WTC11 (cell line): Measurements from ENCODE around the gene CCNJL. TPM values are rescaled to one million over a fixed set of nuclear protein-coding genes. Genes with fewer than 3 reads are reported as not detected.

Experiments
- ATAC-seq: fragments of 200-7000 bp; cut with Tn5 transposase; 2 replicates; pipeline ENCODE4 v1.10.0; 2021; ENCODE audit warnings: mild to moderate bottlenecking, moderate library complexity
- CTCF ChIA-PET: fragments of 300-600 bp; sonication (Branson Sonifier 250); formaldehyde crosslinking; loops from one replicate; lab custom pipeline; 2021; ENCODE audit warnings: antibody characterized with exemption; lab: Charles Lee
- POLR2A ChIA-PET: fragments of 350-600 bp; sonication (Branson Sonifier 250); formaldehyde crosslinking; loops from one replicate; lab custom pipeline; 2021; ENCODE audit warnings: antibody characterized with exemption; lab: Charles Lee
- DNase-seq: peaks from one replicate; pipeline ENCODE4 v3.0.0; 2021; ENCODE audit warnings: low spot score
- H3K27ac Mint-ChIP-seq: 2 replicates; pipeline ENCODE4 v1.8.0; 2021; ENCODE audit warnings: mixed read lengths
- H3K27me3 Mint-ChIP-seq: 2 replicates; pipeline ENCODE4 v1.8.0; 2021; ENCODE audit warnings: low read depth, mild to moderate bottlenecking, moderate library complexity, mixed read lengths
- H3K36me3 Mint-ChIP-seq: 2 replicates; pipeline ENCODE4 v1.8.0; 2021; ENCODE audit warnings: mixed read lengths
- H3K4me1 Mint-ChIP-seq: 2 replicates; pipeline ENCODE4 v1.8.0; 2022; ENCODE audit warnings: mixed read lengths
- H3K4me3 Mint-ChIP-seq: 2 replicates; pipeline ENCODE4 v1.8.0; 2021; ENCODE audit warnings: mild to moderate bottlenecking, moderate library complexity, mixed read lengths
- H3K9me3 Mint-ChIP-seq: 2 replicates; pipeline ENCODE4 v1.8.0; 2021; ENCODE audit warnings: mixed read lengths
- ATF1 ChIP-seq: sonication (generic); formaldehyde crosslinking; IDR thresholded peaks from 2 replicates; pipeline ENCODE4 v1.8.1; 2023; ENCODE audit warnings: mild to moderate bottlenecking, moderate library complexity, missing genetic modification reagents
- ETV6 ChIP-seq: sonication (generic); formaldehyde crosslinking; IDR thresholded peaks from 2 replicates; pipeline ENCODE4 v1.8.1; 2022; ENCODE audit warnings: mild to moderate bottlenecking, missing genetic modification reagents
- FOXJ3 ChIP-seq: sonication (generic); formaldehyde crosslinking; IDR thresholded peaks from 2 replicates; pipeline ENCODE4 v1.9.0; 2021; ENCODE audit warnings: missing genetic modification reagents, mild to moderate bottlenecking, borderline replicate concordance
- GABPB1 ChIP-seq: sonication (generic); formaldehyde crosslinking; IDR thresholded peaks from 2 replicates; pipeline ENCODE4 v1.8.1; 2023; ENCODE audit warnings: mild to moderate bottlenecking, missing genetic modification reagents
- GRHL2 ChIP-seq: fragments of 250-450 bp; sonication (Bioruptor Pico); IDR thresholded peaks from 2 replicates; pipeline ENCODE4 v1.8.0; 2022; ENCODE audit warnings: mild to moderate bottlenecking, moderate library complexity; ENCODE audit not compliant: insufficient replicate concordance, severe bottlenecking
- IRF2 ChIP-seq: sonication (generic); formaldehyde crosslinking; IDR thresholded peaks from 2 replicates; pipeline ENCODE4 v1.8.0; 2022; ENCODE audit warnings: low read depth, missing genetic modification reagents, borderline replicate concordance
- MXD4 ChIP-seq: fragments of 250-450 bp; sonication (Bioruptor Pico); IDR thresholded peaks from 2 replicates; pipeline ENCODE4 v1.8.0; 2021; ENCODE audit warnings: mild to moderate bottlenecking, moderate library complexity, borderline replicate concordance
- NR3C1 ChIP-seq: sonication (generic); formaldehyde crosslinking; conservative IDR thresholded peaks from 2 replicates; pipeline ENCODE4 v1.8.1; 2023; ENCODE audit warnings: low read depth, mild to moderate bottlenecking, missing genetic modification reagents
- OVOL2 ChIP-seq: fragments of 250-450 bp; sonication (Bioruptor Pico); IDR thresholded peaks from 2 replicates; pipeline ENCODE4 v1.9.0; 2021; ENCODE audit warnings: mild to moderate bottlenecking, borderline replicate concordance
- TCF7 ChIP-seq: sonication (generic); formaldehyde crosslinking; IDR thresholded peaks from 2 replicates; pipeline ENCODE4 v1.8.0; 2022; ENCODE audit warnings: mild to moderate bottlenecking, low read depth, missing genetic modification reagents, moderate library complexity
- ZBTB21 ChIP-seq: sonication (generic); formaldehyde crosslinking; IDR thresholded peaks from 2 replicates; pipeline ENCODE4 v1.8.1; 2023; ENCODE audit warnings: mild to moderate bottlenecking, missing genetic modification reagents, borderline replicate concordance
- ZNF138 ChIP-seq: sonication (generic); formaldehyde crosslinking; conservative IDR thresholded peaks from 2 replicates; pipeline ENCODE4 v1.8.1; 2022; ENCODE audit warnings: mild to moderate bottlenecking, moderate library complexity, missing genetic modification reagents
- ZNF416 ChIP-seq: fragments of 250-450 bp; sonication (Bioruptor Pico); IDR thresholded peaks from 2 replicates; pipeline ENCODE4 v1.9.0; 2021; ENCODE audit warnings: mild to moderate bottlenecking, inconsistent platforms
- ZNF423 ChIP-seq: fragments of 250-450 bp; sonication (Bioruptor Pico); IDR thresholded peaks from 2 replicates; pipeline ENCODE4 v2.1.2; 2022; ENCODE audit warnings: mild to moderate bottlenecking, moderate library complexity
- total RNA-seq: library from RNA; stranded (reverse); gene quantifications from 3 replicates; pipeline ENCODE4 v1.2.3, GENCODE V29; 2021
- TF ChIP-seq, protein P1 (sequence below): sonication (generic); formaldehyde crosslinking; IDR thresholded peaks from 2 replicates; pipeline ENCODE4 v1.8.1; 2023; ENCODE audit warnings: mild to moderate bottlenecking, missing genetic modification reagents, moderate library complexity
- TF ChIP-seq, protein P2 (sequence below): fragments of 250-450 bp; sonication (Bioruptor Pico); conservative IDR thresholded peaks from 2 replicates; pipeline ENCODE4 v1.9.0; 2021; ENCODE audit warnings: mild to moderate bottlenecking
- TF ChIP-seq, protein P3 (sequence below): fragments of 250-450 bp; sonication (Bioruptor Pico); IDR thresholded peaks from 2 replicates; pipeline ENCODE4 v1.9.0; 2021; ENCODE audit warnings: moderate library complexity, mild to moderate bottlenecking, inconsistent platforms, borderline replicate concordance
- TF ChIP-seq, protein P4 (sequence below): sonication (generic); formaldehyde crosslinking; IDR thresholded peaks from 2 replicates; pipeline ENCODE4 v1.8.0; 2022; ENCODE audit warnings: missing genetic modification reagents

The CCNJL gene
- total RNA-seq, 1 experiment from 2014 or later = 31.3 TPM

DNA sequence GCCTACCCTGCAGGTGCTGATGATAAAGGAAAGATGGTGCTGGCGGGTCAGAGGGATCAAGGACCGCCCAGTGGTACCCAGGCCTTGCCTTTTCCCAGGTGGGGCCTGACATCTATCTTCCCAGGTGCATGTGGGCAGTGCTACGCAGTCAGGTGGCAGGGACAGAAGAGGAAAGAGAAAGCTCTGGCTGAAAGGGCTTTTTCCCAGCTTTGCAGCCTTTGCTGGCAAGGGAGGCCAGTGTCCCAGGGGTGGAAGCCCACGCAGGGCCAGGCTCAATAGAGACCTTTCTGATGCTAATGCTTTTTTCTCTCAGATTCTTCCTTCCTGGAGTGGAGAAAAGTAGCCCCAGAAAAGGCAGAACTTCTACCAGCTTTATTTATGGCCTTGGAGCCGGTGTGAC is 46.3 kb downstream of the CCNJL start (continued):
- TF ChIP-seq ATF1 = no peak
- TF ChIP-seq TCF7 (CRISPR knock-in tag) = no peak
- TF ChIP-seq MXD4 (CRISPR knock-in tag) = no peak
- peak; percentile 85 for TF ChIP-seq ZNF423 (CRISPR knock-in tag)
- TF ChIP-seq, protein P1, sequence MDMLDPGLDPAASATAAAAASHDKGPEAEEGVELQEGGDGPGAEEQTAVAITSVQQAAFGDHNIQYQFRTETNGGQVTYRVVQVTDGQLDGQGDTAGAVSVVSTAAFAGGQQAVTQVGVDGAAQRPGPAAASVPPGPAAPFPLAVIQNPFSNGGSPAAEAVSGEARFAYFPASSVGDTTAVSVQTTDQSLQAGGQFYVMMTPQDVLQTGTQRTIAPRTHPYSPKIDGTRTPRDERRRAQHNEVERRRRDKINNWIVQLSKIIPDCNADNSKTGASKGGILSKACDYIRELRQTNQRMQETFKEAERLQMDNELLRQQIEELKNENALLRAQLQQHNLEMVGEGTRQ = 0 out of 2 replicates have a peak, but pooled peaks have one; percentile 30
- TF ChIP-seq FOXJ3 (CRISPR knock-in tag) = no peak
- no peak for TF ChIP-seq ETV6 (CRISPR knock-in tag)
- no peak for TF ChIP-seq NR3C1 (CRISPR knock-in tag)
- no peak for TF ChIP-seq OVOL2 (CRISPR knock-in tag)
- TF ChIP-seq, protein P2, sequence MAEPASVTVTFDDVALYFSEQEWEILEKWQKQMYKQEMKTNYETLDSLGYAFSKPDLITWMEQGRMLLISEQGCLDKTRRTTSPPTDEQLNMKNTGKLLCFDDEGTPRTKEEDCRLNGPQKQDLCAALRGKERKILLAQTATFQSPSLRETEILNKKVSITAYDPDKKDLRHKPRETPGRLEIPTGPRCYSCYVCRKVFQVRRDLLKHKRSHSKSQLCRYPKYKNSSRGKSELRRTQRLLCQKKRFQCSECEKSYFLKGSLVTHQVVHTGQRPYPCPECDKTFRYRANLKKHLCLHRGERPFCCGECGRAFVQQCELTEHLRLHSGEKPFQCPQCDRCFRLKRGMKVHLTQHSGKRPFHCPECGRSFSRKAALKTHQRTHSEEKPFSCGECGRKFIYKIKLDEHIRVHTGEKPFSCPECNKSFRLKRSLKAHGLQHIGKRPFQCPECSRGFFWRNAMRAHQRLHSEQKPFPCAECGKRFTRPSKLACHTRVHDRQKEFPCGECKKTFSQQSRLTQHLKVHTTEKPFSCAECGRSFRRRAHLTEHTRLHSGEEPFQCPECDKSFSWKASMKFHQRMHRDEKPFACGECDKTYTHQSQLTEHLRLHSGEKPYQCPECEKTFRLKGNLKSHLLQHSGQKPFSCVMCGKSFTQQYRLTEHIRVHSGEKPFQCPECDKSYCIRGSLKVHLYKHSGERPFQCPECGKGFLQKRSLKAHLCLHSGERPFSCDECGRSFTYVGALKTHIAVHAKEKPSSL (CRISPR knock-in tag) = no peak
- TF ChIP-seq, all 79 proteins: peak for 3

DNA sequence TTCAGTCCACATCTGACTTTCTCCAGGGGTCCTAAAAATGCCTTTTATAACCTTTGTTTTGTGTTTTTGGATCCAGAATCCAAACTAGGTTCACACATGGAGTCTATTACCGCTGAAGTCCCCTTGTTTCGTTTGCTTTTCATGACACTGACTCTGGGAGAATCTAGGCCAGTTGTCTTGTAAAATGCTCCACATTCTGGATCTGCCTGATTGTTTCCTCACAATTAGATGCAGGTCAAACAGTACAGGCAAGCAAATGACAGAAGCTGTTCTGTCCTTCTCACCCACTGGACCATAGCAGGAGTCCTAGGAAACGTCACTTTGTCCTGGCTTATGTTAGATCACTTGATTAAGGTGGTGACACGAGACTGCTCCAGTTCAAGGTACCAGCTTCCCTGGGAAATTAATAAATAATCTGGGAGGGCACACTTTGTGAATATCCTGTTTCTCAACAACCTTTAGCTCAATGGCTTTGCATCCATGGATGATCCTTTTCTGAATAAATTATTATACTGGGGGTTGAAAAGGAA is 49.0 kb downstream of the CCNJL start:
- Mint-ChIP-seq H3K27ac (0 out of 2 replicates have a peak overlapping the region, but pooled peaks have one; percentile 23), H3K27me3 (no peaks in the 10 kb centered on the region; the same call in 1 of the 2 replicates), H3K4me3 (no peak overlapping the region), H3K9me3 (no peaks in the 10 kb centered on the region), H3K4me1 (peaks cover 72% of the 10 kb centered on the region), H3K36me3 (peaks cover 13% of the 10 kb centered on the region)
- ATAC-seq (no peak), DNase-seq (no peak)
- POLR2A ChIA-PET = interaction anchor here (0.6 kb wide), 1 partner anchor 227 kb away, joined by 3 read pairs; no protein-coding TSS in a partner anchor
- CTCF ChIA-PET = interaction anchor here (1.3 to 2.3 kb wide), 3 partner anchors 18 to 182 kb away, joined by 4 to 10 read pairs (median 10); no protein-coding TSS in a partner anchor
- TF ChIP-seq GRHL2 (CRISPR knock-in tag) = no peak
- TF ChIP-seq, protein P3, sequence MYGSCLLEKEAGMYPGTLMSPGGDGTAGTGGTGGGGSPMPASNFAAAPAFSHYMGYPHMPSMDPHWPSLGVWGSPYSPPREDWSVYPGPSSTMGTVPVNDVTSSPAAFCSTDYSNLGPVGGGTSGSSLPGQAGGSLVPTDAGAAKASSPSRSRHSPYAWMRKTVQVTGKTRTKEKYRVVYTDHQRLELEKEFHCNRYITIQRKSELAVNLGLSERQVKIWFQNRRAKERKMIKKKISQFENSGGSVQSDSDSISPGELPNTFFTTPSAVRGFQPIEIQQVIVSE (CRISPR knock-in tag) = no peak
- no peak for TF ChIP-seq IRF2 (CRISPR knock-in tag)
- TF ChIP-seq, protein P4, sequence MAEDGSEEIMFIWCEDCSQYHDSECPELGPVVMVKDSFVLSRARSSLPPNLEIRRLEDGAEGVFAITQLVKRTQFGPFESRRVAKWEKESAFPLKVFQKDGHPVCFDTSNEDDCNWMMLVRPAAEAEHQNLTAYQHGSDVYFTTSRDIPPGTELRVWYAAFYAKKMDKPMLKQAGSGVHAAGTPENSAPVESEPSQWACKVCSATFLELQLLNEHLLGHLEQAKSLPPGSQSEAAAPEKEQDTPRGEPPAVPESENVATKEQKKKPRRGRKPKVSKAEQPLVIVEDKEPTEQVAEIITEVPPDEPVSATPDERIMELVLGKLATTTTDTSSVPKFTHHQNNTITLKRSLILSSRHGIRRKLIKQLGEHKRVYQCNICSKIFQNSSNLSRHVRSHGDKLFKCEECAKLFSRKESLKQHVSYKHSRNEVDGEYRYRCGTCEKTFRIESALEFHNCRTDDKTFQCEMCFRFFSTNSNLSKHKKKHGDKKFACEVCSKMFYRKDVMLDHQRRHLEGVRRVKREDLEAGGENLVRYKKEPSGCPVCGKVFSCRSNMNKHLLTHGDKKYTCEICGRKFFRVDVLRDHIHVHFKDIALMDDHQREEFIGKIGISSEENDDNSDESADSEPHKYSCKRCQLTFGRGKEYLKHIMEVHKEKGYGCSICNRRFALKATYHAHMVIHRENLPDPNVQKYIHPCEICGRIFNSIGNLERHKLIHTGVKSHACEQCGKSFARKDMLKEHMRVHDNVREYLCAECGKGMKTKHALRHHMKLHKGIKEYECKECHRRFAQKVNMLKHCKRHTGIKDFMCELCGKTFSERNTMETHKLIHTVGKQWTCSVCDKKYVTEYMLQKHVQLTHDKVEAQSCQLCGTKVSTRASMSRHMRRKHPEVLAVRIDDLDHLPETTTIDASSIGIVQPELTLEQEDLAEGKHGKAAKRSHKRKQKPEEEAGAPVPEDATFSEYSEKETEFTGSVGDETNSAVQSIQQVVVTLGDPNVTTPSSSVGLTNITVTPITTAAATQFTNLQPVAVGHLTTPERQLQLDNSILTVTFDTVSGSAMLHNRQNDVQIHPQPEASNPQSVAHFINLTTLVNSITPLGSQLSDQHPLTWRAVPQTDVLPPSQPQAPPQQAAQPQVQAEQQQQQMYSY (CRISPR knock-in tag) = no peak
- no peak for TF ChIP-seq ZNF416 (CRISPR knock-in tag)
- no peak for TF ChIP-seq GABPB1 (CRISPR knock-in tag)
- no peak for TF ChIP-seq ZBTB21
- TF ChIP-seq ZNF138 (CRISPR knock-in tag) = no peak
- no peak for TF ChIP-seq ATF1
